GM19193 (cell line): ENCODE measurements around the gene ITPR2.

Experiments
- POLR2A ChIP-seq: IDR thresholded peaks from 4 replicates; pipeline ENCODE4 v1.6.1; 2011; ENCODE audit not compliant: insufficient read depth, insufficient read length; ENCODE audit errors: extremely low read depth

ITPR2 gene

DNA sequence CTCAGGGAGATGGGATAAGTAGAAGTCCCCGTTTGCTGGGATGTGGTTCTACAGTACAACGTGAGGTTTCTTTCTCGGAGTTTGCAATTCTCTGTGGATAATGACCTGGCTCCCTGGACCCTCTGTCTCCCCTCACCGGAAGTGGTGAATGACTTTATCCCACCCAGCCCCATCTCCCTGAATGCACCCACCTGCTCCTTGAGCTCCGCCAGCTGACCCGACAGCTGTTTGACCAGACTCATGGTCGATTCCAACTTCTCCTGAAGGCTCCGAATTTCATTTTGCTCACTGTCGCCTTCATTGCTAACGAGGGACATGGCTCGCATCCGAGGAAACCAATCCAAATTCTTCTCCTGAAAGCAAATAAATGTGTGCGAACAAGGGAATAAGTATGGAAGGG lies 493.0 kb downstream of the ITPR2 start:
- TF ChIP-seq POLR2A, result no peak

DNA sequence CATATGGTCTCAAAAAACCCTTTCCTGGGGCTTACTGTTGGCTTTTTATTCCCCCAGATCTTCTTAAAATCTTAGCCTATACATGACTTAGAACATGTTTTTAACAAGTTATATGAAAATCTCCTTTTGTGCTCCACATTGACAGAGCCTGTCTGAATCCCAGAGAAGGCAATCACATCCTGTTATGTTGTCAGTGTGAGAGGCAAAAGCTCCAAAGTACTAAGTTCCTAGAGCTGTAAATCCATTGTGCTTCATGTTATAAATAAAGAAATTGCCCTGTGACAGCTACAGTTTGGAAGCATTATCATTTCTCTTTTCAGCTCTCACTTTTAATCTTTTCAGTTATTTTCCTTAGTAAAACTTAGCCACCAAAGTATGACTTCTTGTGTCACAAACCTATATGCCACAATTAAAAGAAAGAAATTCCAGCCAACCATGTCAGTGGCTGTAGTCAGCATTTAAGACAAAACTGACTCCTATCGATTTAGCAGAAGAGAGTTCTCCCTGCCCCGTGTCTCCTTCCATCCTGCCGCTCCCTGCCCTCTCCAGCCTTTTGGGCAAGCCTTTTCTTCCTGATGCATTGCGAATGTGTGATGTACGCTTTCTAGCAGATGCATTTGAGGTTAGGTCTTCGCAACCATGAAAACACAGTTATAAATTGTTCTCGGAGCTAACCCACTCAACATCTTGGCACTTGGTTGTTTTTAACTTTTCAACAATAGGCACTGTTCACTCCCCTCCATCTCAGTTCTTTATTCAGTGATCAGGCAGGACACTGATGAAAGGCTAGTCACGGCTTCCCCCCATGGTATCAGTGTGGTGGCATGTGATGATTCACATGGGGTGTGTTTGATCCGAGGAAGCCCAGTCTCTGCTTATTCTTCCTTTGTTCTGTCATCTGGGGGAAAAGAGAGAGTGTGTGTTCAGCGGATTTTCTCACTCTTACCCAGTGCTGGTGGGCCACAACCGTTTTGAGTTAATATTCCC lies 494.1 kb downstream of the ITPR2 start:
- TF ChIP-seq POLR2A, result no peak

DNA sequence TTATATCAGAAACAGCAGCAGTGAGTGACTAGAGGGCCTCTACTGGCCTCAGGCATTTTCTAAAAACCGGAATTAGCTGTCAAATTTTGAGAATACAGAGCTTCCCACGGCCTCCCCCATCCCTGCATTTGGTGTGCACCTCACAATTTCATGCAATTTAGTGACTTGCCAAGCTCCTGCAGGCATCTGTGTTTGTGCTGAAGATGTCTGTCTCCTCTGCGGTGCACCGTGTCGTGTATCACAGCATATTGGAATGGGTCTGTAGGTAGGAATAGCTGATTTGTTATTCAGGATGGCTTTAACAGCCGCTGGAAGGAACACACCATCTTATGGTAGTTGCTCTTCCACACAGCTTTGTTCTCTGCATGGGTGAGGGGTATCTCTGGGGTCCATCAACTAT lies 497.3 kb downstream of the ITPR2 start:
- no peak for TF ChIP-seq POLR2A

DNA sequence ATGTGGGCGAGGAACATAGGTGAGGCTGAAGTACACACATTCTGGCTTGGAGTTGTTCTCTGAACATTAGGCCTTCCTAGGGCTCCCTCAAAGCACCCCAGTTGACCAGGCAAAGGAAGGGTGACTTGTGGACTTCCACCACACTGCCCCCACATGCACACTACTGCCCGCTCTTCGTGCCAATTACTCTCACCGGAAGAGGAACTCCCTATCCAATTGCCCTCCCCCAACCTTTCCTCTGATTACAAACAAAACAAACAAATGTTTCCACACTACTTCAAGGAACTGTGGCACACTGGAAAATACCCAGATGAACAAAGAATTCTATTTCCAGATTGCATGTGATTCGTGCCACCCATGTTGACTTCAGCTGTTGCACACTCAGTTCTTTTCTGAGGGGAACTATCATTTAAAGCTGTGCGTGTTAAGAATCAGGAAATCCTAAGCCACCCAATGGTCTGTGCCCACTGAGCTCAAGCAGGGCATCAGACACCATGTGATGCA lies 498.3 kb downstream of the ITPR2 start:
- no peak for TF ChIP-seq POLR2A

DNA sequence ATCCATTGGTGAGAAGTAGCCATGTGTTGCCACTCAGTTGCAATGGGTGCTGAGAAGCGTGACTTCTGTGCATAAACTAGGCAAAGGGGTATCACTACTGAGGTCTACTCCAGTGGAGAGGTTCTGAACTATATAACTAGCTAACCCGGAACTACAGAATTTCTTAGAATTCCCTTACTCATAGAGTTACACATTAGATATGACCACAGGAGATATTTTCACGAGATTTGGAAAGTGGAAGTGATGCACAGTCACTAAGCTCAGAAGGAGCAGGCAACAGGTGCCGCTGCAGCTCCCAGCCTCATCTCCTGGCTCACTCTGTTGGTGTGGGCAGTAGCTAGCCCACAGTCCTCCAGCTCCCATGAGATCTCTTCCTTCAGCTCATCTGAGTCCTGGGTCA lies 501.0 kb downstream of the ITPR2 start:
- no peak for TF ChIP-seq POLR2A

DNA sequence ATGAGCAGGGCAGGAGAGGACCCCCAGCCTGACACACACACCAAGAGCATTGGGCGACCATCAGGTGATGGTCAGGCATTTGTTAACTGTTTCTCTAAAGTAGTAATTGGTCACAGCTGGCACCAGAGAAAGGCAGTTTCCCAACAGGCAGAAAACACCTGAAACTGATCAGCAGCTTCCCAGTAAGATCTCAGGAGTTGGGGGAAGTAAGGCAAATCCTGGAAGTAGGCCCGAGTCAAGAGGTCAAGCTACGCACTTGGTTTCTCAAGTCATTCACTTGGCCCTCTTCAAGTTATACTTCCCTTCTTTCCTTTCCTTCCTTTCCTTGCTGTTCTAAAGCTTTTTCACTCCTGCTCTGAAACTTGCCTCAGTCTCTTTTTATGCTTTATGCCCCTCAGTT lies 501.9 kb downstream of the ITPR2 start:
- no peak for TF ChIP-seq POLR2A

DNA sequence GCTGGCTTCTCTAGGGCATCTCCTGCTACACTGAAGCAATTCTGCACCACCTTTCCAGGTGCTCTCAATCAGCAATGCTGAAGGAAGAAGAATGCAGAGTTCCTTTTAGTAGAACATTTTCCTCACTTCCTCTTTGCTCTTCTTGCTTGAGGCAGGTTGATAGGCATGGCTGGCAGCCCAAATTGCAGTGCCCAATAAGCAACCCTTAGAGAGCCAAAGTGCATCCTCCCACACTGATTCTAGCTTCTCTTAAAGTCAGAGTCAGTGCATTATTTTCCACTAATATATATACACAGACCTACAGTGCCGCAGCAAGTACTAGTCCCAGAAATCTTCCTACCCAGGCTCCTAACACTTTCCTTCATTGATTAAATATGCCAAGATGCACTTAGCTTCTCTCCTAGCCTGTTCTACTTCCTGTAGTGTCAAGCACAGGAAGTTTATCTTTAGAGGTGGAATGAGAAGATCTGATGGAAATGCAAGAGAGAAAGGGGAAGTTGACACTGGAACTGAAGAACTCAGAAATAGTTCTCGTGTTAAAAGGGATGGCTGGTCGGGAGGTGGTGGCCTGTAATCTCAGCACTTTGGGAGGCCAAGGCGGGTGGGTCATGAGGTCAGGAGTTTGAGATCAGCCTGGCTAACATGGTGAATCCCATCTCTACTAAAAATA lies 504.9 kb downstream of the ITPR2 start:
- no peak for TF ChIP-seq POLR2A

DNA sequence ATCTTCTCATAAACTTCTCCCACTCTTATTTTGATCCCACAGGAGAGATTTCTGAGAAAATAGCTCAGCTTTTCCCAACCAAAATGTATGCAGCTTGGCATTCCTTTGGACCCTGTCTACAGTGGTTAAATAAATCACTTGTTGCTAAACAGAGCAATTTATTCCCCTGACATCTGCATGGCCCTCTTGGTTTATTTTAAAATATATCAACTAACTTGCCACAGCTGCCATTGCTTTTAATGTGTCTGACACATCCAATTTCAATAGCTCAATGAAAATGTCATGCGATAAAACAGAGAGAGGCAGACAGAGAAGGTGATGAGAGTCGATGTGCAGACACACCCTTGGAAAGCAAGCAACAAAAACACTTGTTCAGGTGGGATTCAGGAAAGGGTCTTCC lies 509.3 kb downstream of the ITPR2 start:
- TF ChIP-seq POLR2A, result no peak

DNA sequence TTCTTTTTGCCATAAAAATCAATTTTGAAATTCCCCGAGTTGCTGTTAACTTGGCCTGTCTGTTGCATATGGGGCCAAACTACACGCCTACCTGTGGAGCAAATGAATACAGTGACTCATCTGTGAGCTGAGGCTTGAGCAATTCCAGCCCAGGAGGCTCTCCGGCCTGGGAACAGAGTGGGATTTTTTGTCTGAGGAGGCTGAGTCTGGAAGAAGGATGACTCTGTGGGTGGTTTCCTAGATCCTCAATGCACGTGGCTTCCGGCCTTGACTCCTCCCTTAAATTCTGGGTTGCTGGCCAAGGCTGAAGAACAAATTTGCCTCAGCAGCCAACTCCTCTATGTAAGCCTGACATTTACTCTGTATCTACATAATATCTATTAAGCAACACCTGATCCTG lies 513.5 kb downstream of the ITPR2 start:
- no peak for TF ChIP-seq POLR2A

DNA sequence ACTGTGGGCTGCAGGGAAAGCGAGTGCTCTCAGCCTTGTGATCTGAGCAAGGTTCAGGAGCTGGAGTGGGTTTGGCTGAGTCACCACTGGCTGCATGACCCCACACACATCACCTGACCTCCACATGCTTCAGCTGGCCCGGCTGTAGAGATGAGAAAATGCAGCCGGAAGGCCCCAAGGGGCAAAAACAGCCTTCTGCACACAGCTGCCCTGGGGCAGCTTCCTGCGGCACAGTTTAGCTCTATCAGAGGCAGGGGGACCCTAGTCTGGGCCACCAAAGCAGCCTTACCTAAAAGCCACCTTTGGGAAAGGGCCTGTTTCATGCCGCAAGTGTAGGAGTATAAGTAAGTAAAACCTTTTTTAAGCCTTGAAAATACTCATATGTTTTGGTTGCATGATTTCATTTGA lies 514.3 kb downstream of the ITPR2 start:
- no peak for TF ChIP-seq POLR2A

DNA sequence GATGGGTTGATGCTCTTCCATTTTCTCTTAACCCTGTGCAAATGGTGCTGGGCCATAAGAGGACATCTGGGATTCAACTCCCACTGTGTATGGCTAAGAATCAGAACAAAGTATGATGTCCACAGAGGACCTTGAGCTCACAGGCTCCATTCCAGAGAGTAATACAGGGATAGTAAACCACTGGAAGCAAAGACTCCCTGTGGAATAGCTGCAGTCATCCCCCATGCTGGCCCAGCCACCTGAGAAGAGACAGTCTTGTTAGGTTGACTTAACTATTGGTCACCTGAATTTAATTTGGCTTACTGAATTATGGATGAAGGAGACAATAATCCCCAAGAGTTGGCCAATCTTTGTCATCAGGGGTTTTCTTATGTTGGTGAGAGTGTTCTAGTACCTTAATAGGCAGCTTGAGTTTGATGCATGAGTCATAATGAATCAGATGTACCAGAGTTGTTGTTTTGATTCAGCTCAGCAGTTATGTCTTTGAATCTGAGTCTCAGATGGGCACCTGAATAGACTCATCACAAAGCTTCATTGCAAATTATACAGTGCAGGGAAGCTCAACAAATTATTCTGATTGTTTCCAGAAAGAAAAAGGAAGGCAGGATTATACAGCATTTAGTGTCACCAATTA lies 514.9 kb downstream of the ITPR2 start:
- TF ChIP-seq POLR2A, result no peak

DNA sequence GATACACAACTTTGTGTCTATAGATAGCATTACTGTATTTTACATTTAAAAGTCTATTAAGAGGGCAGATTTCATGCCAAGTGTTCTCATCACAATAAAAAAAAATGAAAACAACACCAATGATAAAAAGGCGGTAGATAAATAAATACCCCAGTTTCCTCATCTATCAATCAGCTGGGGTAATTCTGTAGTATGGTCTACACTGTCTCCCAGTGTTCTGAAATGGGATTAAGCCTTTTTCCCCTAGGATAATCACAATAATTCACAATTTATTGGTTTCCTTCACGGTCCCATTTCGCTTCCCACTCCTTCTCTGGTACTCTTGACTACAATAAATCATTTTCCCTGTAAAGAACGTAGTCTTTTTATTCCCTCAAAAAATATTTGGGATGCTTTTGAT lies 523.4 kb downstream of the ITPR2 start:
- TF ChIP-seq POLR2A, result no peak

DNA sequence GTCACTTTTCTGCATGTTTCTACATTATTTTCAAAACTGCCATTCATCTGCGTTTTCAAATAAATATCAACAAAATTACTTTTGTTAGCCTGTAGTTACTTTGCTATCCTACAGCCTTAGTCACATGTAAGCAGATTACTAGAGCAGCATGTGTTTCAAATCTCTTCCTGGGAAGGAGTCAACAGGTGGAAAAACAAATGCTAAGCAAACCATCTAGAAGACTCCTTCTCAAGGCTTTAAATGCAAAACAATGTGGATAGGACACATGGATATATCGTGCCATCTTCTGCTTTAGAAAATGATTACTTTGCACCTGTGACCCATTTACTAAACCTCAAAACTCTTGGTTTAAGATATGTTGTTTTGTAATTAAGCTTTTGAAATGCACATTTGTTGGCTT lies 528.7 kb downstream of the ITPR2 start:
- TF ChIP-seq POLR2A, result no peak

DNA sequence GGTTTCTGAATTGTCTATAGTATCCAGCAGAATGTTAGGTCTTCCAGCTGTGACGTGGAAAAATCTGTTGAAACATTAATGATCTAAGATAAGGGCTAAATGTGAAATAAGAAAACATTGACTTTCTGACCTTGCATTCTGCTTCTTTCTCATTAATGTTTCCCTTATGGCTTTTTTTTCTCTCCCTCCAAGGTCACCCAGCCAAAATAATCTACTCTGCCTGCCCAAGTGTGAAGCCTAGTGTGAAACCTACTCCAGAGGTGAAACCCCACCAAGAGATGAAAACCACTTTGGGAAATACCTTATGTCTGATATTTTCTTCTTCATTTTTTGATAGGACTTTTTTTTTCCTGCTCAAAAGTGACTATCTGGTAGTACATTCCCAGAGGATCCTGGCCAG lies 529.6 kb downstream of the ITPR2 start:
- TF ChIP-seq POLR2A, result no peak

DNA sequence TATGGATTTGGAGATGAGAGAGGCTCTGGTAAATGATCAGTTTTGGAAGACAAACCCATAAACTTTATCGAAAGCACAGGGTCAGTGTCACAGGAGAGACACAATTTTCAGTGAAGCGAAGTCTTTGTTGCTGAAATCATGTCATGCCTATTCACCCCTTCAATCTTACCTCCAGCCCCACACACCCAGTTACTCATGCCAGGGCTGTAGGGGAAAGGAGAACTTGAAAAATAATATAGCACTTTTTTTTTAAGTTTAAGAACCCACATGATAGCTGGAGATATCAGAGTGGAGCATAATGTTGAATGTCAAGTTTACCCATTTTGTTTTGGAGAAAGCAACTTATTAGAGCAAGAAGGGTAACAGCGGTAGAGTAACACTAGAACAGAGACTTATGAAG lies 530.2 kb downstream of the ITPR2 start:
- no peak for TF ChIP-seq POLR2A
